ENCODE results near the gene EEIG2. TPM values are rescaled to one million over a fixed set of nuclear protein-coding genes. Genes with fewer than 3 reads are reported as not detected.
A peak's percentile ranks its signal among the peaks of the same experiment; 100 is the strongest.
"Not testable (repeated sequence)": the region's sequence is repeated elsewhere in the genome, so short reads cannot be mapped to it uniquely, and the experiment has no call there.

Gene EEIG2
- total and polyA plus RNA-seq, 9 of the 15 experiments (the other 6 are each of a cell fraction or from before 2014, with no cell fraction given): 6.1 to 26.9 (median 15.2) TPM

DNA sequence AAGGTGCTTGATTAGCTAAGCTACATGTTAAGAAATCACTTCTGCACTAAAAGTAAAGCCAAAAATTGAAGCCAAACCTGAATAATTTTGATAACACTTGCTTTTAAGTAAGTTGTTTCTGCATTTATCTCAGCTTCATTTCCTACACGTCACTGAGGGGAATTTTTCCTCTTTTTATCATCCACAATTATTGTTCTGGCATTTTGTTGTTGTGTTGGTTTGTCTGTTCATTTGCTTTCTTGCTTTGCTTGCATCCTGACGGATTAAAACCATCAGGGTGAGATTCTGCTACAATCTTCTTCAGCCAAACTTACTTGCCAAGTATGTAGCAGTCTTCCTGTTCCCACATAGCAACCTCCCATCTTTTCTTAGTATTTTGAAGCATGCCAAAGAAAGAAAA lies 18.0 kb upstream of the EEIG2 start:
- no peak for DNase-seq (ENCODE audit: extremely low read depth in 1 of 4, low spot score in 3 of 4)
- H3K9me1 ChIP-seq (ENCODE audit: control insufficient read depth, insufficient read depth, low read length): no peaks in the 10 kb centered on the region
- H3K9ac ChIP-seq (ENCODE audit: insufficient read depth in 1 of 2, low read depth in 2 of 2, low read length in 2 of 2): no peak overlapping the region
- POLR2A ChIA-PET: interaction anchor here (0.6 to 2.7 kb wide), 7 partner anchors 9 to 589 kb away, joined by 3 to 10 read pairs (median 5); partner anchors contain the start of gene EEIG2
- no peak overlapping the region for H2AFZ ChIP-seq (ENCODE audit: low read depth, low read length)
- no peaks in the 10 kb centered on the region for H3K9me3 ChIP-seq (replicated peaks; ENCODE audit: control insufficient read depth, insufficient read depth, low read depth, low read length)
- no TSS peak for BruUV-seq (replicated peaks)
- in situ Hi-C loops (cut with MboI): no loop called here
- H3K4me3 ChIP-seq: no peak overlapping the region
- FAIRE-seq: no peak
- H4K20me1 ChIP-seq (replicated peaks; ENCODE audit: control insufficient read depth, insufficient read depth, low read length): no peaks in the 10 kb centered on the region
- H3K27me3 ChIP-seq (ENCODE audit: control insufficient read depth in 2 of 2, insufficient read depth in 2 of 2, low read length in 2 of 2): no peaks in the 10 kb centered on the region
- CTCF ChIA-PET (ENCODE audit: low intra/inter-chr PET ratio): no interaction called here
- WGBS (ENCODE audit: insufficient coverage, low coverage, missing lambda C conversion rate): 30% methylated on average over 2 of the region's 2 CpGs
- no peak overlapping the region for H3K4me2 ChIP-seq (ENCODE audit: insufficient read depth, low read length)
- ATAC-seq: no peak
- H3K79me2 ChIP-seq (ENCODE audit: control insufficient read depth, insufficient read depth, low read length): no peaks in the 10 kb centered on the region
- H3K4me1 ChIP-seq (replicated peaks in 1 of 2; ENCODE audit: control insufficient read depth in 2 of 2, insufficient read depth in 2 of 2, low read length in 2 of 2): 0 out of 5 replicates have a peak, but pooled peaks cover 0 to 4% of the 10 kb centered on the region in 2 experiments
- H3K27ac ChIP-seq (ENCODE audit: extremely low read depth, low read depth, low read length): no peak overlapping the region
- intact Hi-C loops (cut with micrococcal nuclease): no loop called here
- TF ChIP-seq BMI1 (IDR thresholded peaks at IDR 0.05; ENCODE audit: low read length) (no peak), HNRNPK (IDR thresholded peaks at IDR 0.05; ENCODE audit: low read depth, low read length, poor library complexity, severe bottlenecking) (no peak), PHF21A (IDR thresholded peaks at IDR 0.05; ENCODE audit: borderline replicate concordance, low read depth) (no peak), CC2D1A (IDR thresholded peaks at IDR 0.05) (no peak)
- H3K36me3 ChIP-seq (ENCODE audit: control insufficient read depth, insufficient read depth, low read length): no peaks in the 10 kb centered on the region

DNA sequence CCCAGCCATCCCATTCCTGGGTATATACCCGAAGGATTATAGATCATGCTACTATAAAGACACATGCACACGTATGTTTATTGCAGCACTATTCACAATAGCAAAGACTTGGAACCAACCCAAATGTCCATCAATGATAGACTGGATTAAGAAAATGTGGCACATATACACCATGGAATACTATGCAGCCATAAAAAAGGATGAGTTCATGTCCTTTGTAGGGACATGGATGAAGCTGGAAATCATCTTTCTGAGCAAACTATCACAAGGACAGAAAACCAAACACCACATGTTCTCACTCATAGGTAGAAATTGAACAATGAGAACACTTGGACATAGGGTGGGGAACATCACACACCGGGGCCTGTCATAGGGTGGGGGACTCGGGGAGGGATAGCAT lies 12.4 kb upstream of the EEIG2 start:
- H2AFZ ChIP-seq (ENCODE audit: low read depth, low read length); H3K36me3 ChIP-seq (ENCODE audit: control insufficient read depth, insufficient read depth, low read length); CTCF ChIA-PET (ENCODE audit: low intra/inter-chr PET ratio); H4K20me1 ChIP-seq (replicated peaks; ENCODE audit: control insufficient read depth, insufficient read depth, low read length); H3K79me2 ChIP-seq (ENCODE audit: control insufficient read depth, insufficient read depth, low read length); BruUV-seq (replicated peaks); H3K9me1 ChIP-seq (ENCODE audit: control insufficient read depth, insufficient read depth, low read length); H3K27ac ChIP-seq (ENCODE audit: extremely low read depth, low read depth, low read length); H3K9ac ChIP-seq (ENCODE audit: insufficient read depth in 1 of 2, low read depth in 2 of 2, low read length in 2 of 2); H3K4me1 ChIP-seq (replicated peaks in 1 of 2; ENCODE audit: control insufficient read depth in 2 of 2, insufficient read depth in 2 of 2, low read length in 2 of 2); H3K27me3 ChIP-seq (ENCODE audit: control insufficient read depth in 2 of 2, insufficient read depth in 2 of 2, low read length in 2 of 2); POLR2A ChIA-PET; H3K4me3 ChIP-seq; DNase-seq (ENCODE audit: extremely low read depth in 1 of 4, low spot score in 3 of 4); H3K4me2 ChIP-seq (ENCODE audit: insufficient read depth, low read length); FAIRE-seq; in situ Hi-C loops (cut with MboI); ATAC-seq; intact Hi-C loops (cut with micrococcal nuclease); H3K9me3 ChIP-seq (replicated peaks; ENCODE audit: control insufficient read depth, insufficient read depth, low read depth, low read length): not testable (repeated sequence)
- TF ChIP-seq BCOR (IDR thresholded peaks at IDR 0.05) (peak; percentile 78; the same call in 1 of the 2 replicates), RBM25 (IDR thresholded peaks at IDR 0.05; ENCODE audit: low read depth, low read length, severe bottlenecking) (peak; percentile 13), ZNF146 (CRISPR knock-in tag; IDR thresholded peaks at IDR 0.05; ENCODE audit: unreplicated experiment) (peak; percentile 84)
- WGBS (ENCODE audit: insufficient coverage, low coverage, missing lambda C conversion rate): 58% methylated on average over 4 of the region's 4 CpGs

Measured in K562 (cell line).